Breast epithelium (tissue), 3 donors: ENCODE data around the gene MFRP.

Source experiments
- CTCF ChIP-seq, 3 donors: fragments of 450-650 bp; IDR thresholded peaks; one replicate each; pipeline ENCODE4 v1.5.1; 2016 to 2017; ENCODE audit warnings: antibody characterized with exemption in 3 of 3, mild to moderate bottlenecking in 3 of 3, moderate library complexity in 3 of 3
- POLR2A ChIP-seq: fragments of 450-650 bp; IDR thresholded peaks from one replicate; pipeline ENCODE4 v1.6.1; 2016; ENCODE audit warnings: antibody characterized with exemption, mild to moderate bottlenecking, moderate library complexity

DNA sequence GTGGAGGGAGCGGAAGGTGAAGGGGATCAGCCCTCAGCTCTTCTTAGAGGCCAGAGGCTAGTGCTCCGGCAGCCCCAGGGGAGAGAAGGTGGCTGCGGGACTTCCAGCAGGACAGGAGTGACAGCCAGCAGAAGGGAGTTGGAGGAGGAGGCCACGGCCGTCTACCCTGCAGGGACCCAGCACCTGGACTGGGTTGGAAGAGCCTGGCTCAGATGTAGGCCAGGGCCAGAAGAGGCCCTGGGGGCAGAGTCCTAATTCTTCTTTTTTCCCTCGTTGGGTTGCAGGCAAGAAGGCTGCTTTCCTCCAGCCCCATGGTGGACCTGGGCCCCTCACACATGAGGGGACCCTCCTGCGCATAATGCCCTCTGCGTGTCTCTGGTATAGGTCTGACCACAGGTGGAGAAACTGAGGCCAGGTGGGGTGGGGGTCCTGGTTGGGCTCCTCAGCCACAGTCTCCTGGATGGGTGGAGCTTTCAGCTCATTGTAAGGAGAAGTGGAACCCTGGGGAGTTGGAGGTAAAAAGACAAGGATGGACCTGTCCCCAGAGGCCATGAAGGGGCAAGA is 27.3 kb downstream of the MFRP start:
- no peak for TF ChIP-seq CTCF (IDR thresholded peaks at IDR 0.05)
- no peak for TF ChIP-seq POLR2A
